Cardiac fibroblast (primary cell): ENCODE data around the gene DENND2C.

ENCODE experiments used
- DNase-seq, 2 donors: peaks; one replicate each; pipeline versions ENCODE4 v3.0.0 to v3.0.0-alpha.2; 2010; ENCODE audit warnings: low read depth in 2 of 2
- H3K4me3 ChIP-seq, 2 donors: replicated peaks in 1 of 2; 1 replicate in 1 of 2; 2 replicates in 1 of 2; pipeline ENCODE4 v1.5.1; 2011; ENCODE audit warnings: low read depth in 2 of 2, low read length in 2 of 2, mild to moderate bottlenecking in 2 of 2, moderate library complexity in 1 of 2
- TF ChIP-seq, protein P1 (sequence below): IDR thresholded peaks from one replicate; pipeline ENCODE4 v1.5.1; 2011; ENCODE audit warnings: low read depth, mild to moderate bottlenecking, low read length, inconsistent platforms

DENND2C gene

DNA sequence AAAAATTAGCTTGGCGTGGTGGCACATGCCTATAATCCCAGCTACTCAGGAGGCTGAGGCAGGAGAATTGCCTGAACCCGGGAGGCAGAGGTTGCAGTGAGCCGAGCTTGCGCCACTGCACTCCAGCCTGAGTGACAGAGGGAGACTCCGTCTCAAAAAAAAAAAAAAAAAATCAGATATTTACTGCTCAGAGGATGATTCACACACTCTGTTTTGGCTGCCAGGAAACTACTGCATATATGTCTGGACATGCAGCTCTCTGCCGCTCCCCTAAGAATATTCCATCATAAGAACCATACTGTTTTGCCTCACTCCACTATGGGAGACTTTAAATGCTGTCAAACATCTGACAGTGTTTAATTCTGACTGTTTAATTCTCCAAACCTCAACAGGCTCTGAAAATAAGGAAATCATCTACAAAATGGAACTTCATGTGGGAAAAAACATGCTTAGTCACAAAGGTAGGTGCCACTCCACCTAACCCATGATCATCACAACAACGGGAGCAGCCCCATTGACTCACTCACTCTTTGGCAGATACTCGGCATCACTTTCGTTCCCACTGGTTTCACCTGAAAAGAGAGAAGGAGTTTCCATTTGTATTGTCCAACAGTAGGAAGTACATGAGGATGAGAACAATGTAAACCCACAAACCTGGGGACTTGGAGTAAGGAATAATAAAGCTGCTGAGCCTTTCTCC is 59.2 kb downstream of the DENND2C start:
- peak; percentile 53 to 70 for DNase-seq
- TF ChIP-seq, protein P1, sequence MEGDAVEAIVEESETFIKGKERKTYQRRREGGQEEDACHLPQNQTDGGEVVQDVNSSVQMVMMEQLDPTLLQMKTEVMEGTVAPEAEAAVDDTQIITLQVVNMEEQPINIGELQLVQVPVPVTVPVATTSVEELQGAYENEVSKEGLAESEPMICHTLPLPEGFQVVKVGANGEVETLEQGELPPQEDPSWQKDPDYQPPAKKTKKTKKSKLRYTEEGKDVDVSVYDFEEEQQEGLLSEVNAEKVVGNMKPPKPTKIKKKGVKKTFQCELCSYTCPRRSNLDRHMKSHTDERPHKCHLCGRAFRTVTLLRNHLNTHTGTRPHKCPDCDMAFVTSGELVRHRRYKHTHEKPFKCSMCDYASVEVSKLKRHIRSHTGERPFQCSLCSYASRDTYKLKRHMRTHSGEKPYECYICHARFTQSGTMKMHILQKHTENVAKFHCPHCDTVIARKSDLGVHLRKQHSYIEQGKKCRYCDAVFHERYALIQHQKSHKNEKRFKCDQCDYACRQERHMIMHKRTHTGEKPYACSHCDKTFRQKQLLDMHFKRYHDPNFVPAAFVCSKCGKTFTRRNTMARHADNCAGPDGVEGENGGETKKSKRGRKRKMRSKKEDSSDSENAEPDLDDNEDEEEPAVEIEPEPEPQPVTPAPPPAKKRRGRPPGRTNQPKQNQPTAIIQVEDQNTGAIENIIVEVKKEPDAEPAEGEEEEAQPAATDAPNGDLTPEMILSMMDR: no peak
- no peak overlapping the region for H3K4me3 ChIP-seq

DNA sequence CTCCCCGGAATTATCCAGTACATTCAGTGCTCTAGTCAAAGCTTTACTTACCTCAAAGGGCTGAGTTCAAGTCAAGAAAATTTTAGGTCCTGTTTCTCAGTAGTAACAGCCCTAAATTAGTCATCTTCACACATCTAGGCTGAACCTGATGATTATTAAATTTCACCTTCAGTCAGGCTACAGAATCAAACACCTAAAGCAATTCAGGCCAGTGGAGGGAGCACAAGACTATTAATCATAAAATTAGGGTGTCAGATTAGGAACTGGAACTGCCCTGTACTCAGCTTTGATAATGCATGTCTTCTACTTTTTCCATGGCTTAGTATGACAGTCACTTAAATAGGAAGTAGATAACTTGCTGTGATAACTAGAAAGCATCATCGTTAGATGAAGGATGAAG is 60.0 kb downstream of the DENND2C start:
- no peak overlapping the region for H3K4me3 ChIP-seq
- TF ChIP-seq, protein P1: no peak
- no peak for DNase-seq

DNA sequence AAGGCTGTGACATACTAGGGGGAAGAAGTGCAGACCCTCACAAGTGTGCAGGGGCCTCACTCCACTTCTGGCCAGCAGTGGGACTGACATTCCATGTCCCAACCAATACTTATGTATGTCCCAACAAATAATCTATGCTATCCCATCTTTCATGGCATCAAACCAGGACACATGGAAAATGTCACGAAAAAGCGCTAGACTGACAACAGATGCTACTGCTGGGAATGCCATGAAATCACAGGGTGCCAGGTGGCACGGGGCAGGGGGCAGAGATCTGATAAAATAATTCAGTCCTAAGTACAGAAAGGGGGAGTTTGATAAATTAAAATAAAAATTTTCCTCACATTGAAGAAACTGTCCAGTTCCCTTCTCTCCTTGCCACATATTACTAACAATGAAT is 60.8 kb downstream of the DENND2C start:
- no peak overlapping the region for H3K4me3 ChIP-seq
- TF ChIP-seq, protein P1: no peak
- DNase-seq: no peak

DNA sequence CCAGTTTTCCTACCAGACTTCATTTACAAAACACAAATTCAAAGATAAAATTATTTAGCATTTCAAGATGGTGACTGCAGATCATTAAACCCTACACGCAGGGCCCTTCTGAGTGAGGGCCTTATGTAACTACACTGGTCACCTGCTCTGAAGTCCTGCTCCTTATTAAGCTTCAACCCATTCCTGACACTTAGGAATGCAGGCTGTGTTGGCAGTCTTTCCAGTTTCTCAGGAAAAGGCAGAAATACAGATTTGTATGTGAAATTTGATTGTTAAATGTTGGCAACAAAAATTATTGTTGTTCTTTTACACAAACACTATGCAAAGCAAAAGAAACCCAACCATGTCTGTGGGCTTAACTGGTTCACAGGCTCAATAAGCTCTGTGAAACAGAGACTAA is 62.6 kb downstream of the DENND2C start:
- TF ChIP-seq, protein P1: no peak
- H3K4me3 ChIP-seq: no peak overlapping the region
- DNase-seq: peak in 1 of 2 donors; percentile 28

DNA sequence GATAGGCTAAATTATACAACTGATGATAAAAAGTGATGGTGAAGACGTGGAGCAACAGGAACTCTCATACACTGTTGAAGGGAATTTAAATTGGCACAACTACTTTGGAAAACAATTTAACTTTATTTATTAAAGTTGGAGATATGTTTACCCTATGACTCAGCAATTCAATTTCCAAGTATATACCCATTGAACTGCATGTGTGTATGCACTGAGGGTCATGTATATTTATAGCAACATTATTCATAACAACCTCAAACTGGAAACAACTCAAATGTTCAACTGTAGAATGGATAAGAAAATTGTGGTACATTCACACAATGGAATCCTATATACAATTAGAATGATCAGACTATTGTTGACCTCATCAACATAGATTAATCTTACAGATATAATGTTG is 71.9 kb downstream of the DENND2C start:
- TF ChIP-seq, protein P1: no peak
- H3K4me3 ChIP-seq: no peak overlapping the region
- DNase-seq: peak in 1 of 2 donors; percentile 48

DNA sequence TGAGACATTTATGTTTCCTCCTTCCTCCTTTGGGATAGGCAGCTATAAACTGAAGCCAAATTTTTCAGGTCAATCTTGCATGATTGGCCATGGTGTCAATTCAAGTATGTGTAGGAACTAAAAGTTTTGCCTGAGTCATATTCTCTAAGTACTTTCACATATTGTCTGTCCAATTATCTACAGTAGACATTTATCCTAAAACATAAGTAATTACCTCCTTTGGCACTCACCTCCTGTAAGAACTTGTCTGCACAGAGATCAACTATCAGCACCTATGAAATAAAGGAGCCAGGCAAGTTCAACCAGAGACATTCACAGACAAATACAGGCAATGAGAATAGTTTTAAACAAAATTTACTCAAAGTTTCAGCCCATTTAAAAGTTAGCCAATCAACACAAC is 74.2 kb downstream of the DENND2C start:
- no peak for DNase-seq
- H3K4me3 ChIP-seq: no peak overlapping the region
- TF ChIP-seq, protein P1: no peak

DNA sequence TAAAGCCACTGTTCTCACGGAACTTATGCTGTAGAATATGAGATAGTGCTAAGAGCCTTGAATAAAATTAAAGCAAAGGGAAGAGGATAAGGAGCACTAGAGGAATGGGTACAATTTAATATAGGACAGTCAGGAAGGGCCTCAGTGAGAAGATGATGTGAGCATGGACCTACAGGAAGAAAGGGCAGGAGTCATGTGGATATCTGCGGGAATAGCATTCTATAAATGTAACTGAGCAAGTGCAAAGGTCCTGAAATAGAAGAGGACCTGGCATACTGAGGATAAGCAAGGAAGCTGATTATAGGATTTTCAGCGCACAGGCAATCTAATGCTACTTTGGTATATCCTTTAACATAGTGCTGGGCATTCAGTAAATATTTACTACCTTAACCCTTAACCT is 75.8 kb downstream of the DENND2C start:
- H3K4me3 ChIP-seq: no peak overlapping the region
- TF ChIP-seq, protein P1: no peak
- DNase-seq: no peak
